K562 (cell line): Measurements from ENCODE around the gene THEM4. TPM values are rescaled to one million over a fixed set of nuclear protein-coding genes. Genes with fewer than 3 reads are reported as not detected.
"Not testable (repeated sequence)": the region's sequence is repeated elsewhere in the genome, so short reads cannot be mapped to it uniquely, and the experiment has no call there.

Experiments used
- CREM ChIP-seq: IDR thresholded peaks from 2 replicates; pipeline ENCODE4 v1.6.1; 2014; ENCODE audit warnings: antibody characterized with exemption, low read depth
- MYNN ChIP-seq, 2 experiments: sonication (generic); formaldehyde crosslinking in 1 of 2; IDR thresholded peaks; 2 replicates each; pipeline versions ENCODE4 v1.5.0 to v1.6.1; 2016 to 2020; ENCODE audit warnings: antibody characterized with exemption in 1 of 2, missing genetic modification reagents in 1 of 2
- POLR2G ChIP-seq: fragments of 200-400 bp; formaldehyde crosslinking; IDR thresholded peaks from 2 replicates; pipeline ENCODE4 v1.6.1; 2017; ENCODE audit warnings: low read depth, mild to moderate bottlenecking, antibody characterized with exemption, low read length, moderate library complexity
- THRB ChIP-seq: fragments of 450-650 bp; formaldehyde crosslinking; conservative IDR thresholded peaks from 2 replicates; pipeline ENCODE4 v1.4.0; 2022; ENCODE audit warnings: mild to moderate bottlenecking, missing genetic modification characterization
- TRIM24 ChIP-seq, 2 experiments: fragments of 450-650 bp; IDR thresholded peaks; 2 replicates each; pipeline ENCODE4 v1.6.1; 2016
- ZBTB40 ChIP-seq, 2 experiments: fragments of 450-650 bp in 1 of 2; sonication (generic) in 1 of 2; formaldehyde crosslinking in 1 of 2; IDR thresholded peaks; 2 replicates each; pipeline versions ENCODE4 v1.7.1 to v1.9.0; 2016 to 2022; ENCODE audit warnings: inconsistent platforms in 1 of 2, mild to moderate bottlenecking in 1 of 2, missing genetic modification reagents in 1 of 2
- ZEB2 ChIP-seq: fragments of 450-650 bp; IDR thresholded peaks from 2 replicates; pipeline ENCODE4 v1.6.1; 2016
- ZNF592 ChIP-seq: fragments of 450-650 bp; IDR thresholded peaks from 2 replicates; pipeline ENCODE4 v1.6.1; 2017; ENCODE audit warnings: antibody characterized with exemption, mild to moderate bottlenecking
- polyA plus RNA-seq, 8 experiments: library from polyadenylated mRNA; depleted of rRNA in 4 of 8; stranded (reverse) in 5 of 8; unstranded in 3 of 8; fragments of >200 nt; fragmentation: Nextera tagmentation in 2 of 8; fragmentation: Illumina TruSeq in 1 of 8; extraction: Ambion mirVana in 2 of 8; extraction: Trizol in 1 of 8; gene quantifications; 2 replicates each; pipeline versions ENCODE4 v1.2.1 to v1.2.3, GENCODE V29; 2011 to 2014; ENCODE audit warnings: inconsistent platforms in 1 of 8, missing spikeins in 1 of 8
- total RNA-seq, 7 experiments: library from RNA; depleted of rRNA in 6 of 7; stranded (reverse); fragments of >200 nt in 6 of 7; fragmentation: Illumina TruSeq in 2 of 7; extraction: Trizol in 2 of 7; gene quantifications; 2 replicates each; pipeline versions ENCODE4 v1.2.1 to v1.2.3, GENCODE V29; 2011 to 2021; ENCODE audit warnings: low replicate concordance in 1 of 7
- TF ChIP-seq, protein P1 (sequence below): sonication (generic); formaldehyde crosslinking; IDR thresholded peaks from 2 replicates; pipeline ENCODE4 v1.8.0; 2022; ENCODE audit warnings: missing genetic modification reagents, mild to moderate bottlenecking, moderate library complexity, borderline replicate concordance

The THEM4 gene
- total and polyA plus RNA-seq, 9 of the 15 experiments (the other 6 are each of a cell fraction or from before 2014, with no cell fraction given) = 8.6 to 71.9 (median 35.3) TPM

DNA sequence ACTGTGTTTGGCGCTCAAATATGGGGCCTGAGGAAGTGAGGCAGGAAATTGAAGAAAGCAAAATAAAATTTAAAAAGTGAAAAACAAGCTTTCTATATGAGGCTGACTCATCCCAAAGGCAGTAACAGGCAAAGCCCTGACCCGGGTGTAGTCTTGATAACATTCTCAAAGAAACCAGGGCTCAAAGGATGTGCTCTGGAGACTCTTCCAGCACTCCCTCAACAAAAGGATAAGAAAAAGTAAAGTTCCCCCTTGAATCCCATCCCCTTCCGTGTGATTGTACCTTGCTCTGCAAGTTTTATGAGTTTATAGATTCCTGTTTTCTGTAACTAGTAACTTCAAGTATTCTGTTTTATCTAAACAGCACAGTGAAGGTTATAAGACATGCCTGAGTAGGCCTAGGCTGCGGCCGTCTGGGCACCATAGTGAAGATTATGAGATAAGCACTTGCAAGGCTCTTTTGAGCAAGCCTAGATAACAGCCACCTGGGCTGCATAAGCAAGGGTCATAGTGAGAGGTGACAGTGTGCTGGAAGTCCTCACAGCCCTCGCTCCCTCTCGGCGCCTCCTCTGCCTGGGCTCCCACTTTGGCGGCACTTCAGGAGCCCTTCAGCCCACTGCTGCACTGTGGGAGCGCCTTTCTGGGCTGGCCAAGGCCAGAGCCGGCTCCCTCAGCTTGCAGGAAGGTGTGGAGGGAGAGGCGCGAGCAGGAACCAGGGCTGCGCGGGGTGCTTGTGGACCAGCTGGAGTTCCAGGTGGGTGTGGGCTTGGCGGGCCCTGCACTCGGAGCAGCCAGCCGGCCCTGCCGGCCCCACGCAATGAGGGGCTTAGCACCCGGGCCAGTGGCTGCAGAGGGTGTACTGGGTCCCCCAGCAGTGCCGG, 3.6 kb downstream of the THEM4 start (continued):
- 0 out of 2 replicates have a peak, but pooled peaks have one; percentile 57 for TF ChIP-seq MYNN (IDR thresholded peaks at IDR 0.05)
- not testable (repeated sequence) for TF ChIP-seq MYNN (CRISPR knock-in tag; IDR thresholded peaks at IDR 0.05); ZBTB40 (IDR thresholded peaks at IDR 0.05)
- TF ChIP-seq ZEB2 = peak; percentile 84; the same call in 1 of the 2 replicates
- TF ChIP-seq TRIM24 (IDR thresholded peaks at IDR 0.05) = peak; percentile 77 to 78
- TF ChIP-seq CREM = peak; percentile 49
- TF ChIP-seq ZNF592 = peak; percentile 71
- TF ChIP-seq THRB (CRISPR knock-in tag) = 0 out of 2 replicates have a peak, but pooled peaks have one; percentile 40
- peak; percentile 21; the same call in 1 of the 2 replicates for TF ChIP-seq ZBTB40 (CRISPR knock-in tag; IDR thresholded peaks at IDR 0.05)
- TF ChIP-seq POLR2G = peak; percentile 59
- TF ChIP-seq, protein P1, sequence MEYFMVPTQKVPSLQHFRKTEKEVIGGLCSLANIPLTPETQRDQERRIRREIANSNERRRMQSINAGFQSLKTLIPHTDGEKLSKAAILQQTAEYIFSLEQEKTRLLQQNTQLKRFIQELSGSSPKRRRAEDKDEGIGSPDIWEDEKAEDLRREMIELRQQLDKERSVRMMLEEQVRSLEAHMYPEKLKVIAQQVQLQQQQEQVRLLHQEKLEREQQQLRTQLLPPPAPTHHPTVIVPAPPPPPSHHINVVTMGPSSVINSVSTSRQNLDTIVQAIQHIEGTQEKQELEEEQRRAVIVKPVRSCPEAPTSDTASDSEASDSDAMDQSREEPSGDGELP (CRISPR knock-in tag) = peak; percentile 65; the same call in 1 of the 2 replicates
